C4-2B (cell line): ENCODE measurements around the gene GATAD2A.
A peak's percentile ranks its signal among the peaks of the same experiment; 100 is the strongest.

Experiments used
- H3K27ac ChIP-seq: fragments of 450-650 bp; 2 replicates; pipeline ENCODE4 v1.5.1; 2017
- CTCF ChIP-seq: fragments of 450-650 bp; conservative IDR thresholded peaks from 2 replicates; pipeline ENCODE4 v1.5.1; 2017; ENCODE audit warnings: mild to moderate bottlenecking
- ZFX ChIP-seq: fragments of 450-650 bp; IDR thresholded peaks from 2 replicates; pipeline ENCODE4 v1.6.1; 2017

GATAD2A gene

GRCh38 chr19:19506592-19506991, 101.1 kb downstream of the GATAD2A start:
- TF ChIP-seq ZFX (no peak), CTCF (no peak)

GRCh38 chr19:19507354-19507753, 101.9 kb downstream of the GATAD2A start:
- H3K27ac ChIP-seq = no peak overlapping the region
- TF ChIP-seq ZFX (no peak), CTCF (no peak)

More at GRCh38 chr19:19506592-19506991, 101.1 kb downstream of the GATAD2A start:
- H3K27ac ChIP-seq = no peak overlapping the region

GRCh38 chr19:19508217-19508616, 102.7 kb downstream of the GATAD2A start:
- no peak for TF ChIP-seq ZFX
- TF ChIP-seq CTCF = no peak
- H3K27ac ChIP-seq = no peak overlapping the region

GRCh38 chr19:19510432-19510831, 105.0 kb downstream of the GATAD2A start:
- no peak overlapping the region for H3K27ac ChIP-seq
- TF ChIP-seq CTCF = no peak
- TF ChIP-seq ZFX = no peak

- no peak overlapping the region for H3K27ac ChIP-seq
- TF ChIP-seq ZFX = no peak
- no peak for TF ChIP-seq CTCF
Observed at GRCh38 chr19:19513682-19514081, 108.2 kb downstream of the GATAD2A start.

GRCh38 chr19:19514215-19514657, 108.8 kb downstream of the GATAD2A start:
- no peak overlapping the region for H3K27ac ChIP-seq
- TF ChIP-seq ZFX (no peak), CTCF (no peak)

GRCh38 chr19:19514881-19515641, 109.6 kb downstream of the GATAD2A start, which contains the start of gene TSSK6:
Gene TSSK6, minus strand, starts transcription at chr19:19515548. Its CDS starts 121 bp downstream, at chr19:19515427.
- TF ChIP-seq ZFX (no peak), CTCF (no peak)
- H3K27ac ChIP-seq = peak within 1 kb of the TSS; percentile 85
